Camera-type eye (tissue), 1 donor: Measurements from ENCODE around the gene YEATS4. TPM values are rescaled to one million over a fixed set of nuclear protein-coding genes. Genes with fewer than 3 reads are reported as not detected.

ENCODE experiments used
- total RNA-seq: library from RNA; depleted of rRNA; stranded (reverse); fragments of >200 nt; gene quantifications from one replicate; pipeline ENCODE4 v1.2.3, GENCODE V29; 2014

Gene YEATS4
- 36.0 TPM for total RNA-seq

GRCh38 chr12:69359531-69360347 is at the start of gene YEATS4:
TSS of gene YEATS4 (plus strand) at chr12:69359743. CDS start at chr12:69359973, 230 bp downstream.

GRCh38 chr12:69348162-69348938 is 11.2 kb upstream of the YEATS4 start, which contains the start of gene LYZ:
TSS of gene LYZ (plus strand) at chr12:69348381. CDS start at chr12:69348409, 28 bp downstream.

Other genes with a start within 250 kb of the YEATS4 start
- 137 TPM for gene CPSF6, start 120.2 kb upstream of the YEATS4 start, total RNA-seq
- gene LYZ, start 11.4 kb upstream of the YEATS4 start, total RNA-seq = 104 TPM
- 129 TPM for gene FRS2, start 110.6 kb downstream of the YEATS4 start, total RNA-seq
- gene CCT2, start 225.7 kb downstream of the YEATS4 start, total RNA-seq = 230 TPM